Breast epithelium (tissue), 4 donors: Measurements from ENCODE around the gene RRP15. TPM values are rescaled to one million over a fixed set of nuclear protein-coding genes. Genes with fewer than 3 reads are reported as not detected.

Experiments used
- DNase-seq, 2 donors: peaks; one replicate each; pipeline ENCODE4 v3.0.0-alpha.2; 2019; ENCODE audit warnings: low spot score in 2 of 2
- H3K27ac ChIP-seq, 2 donors: fragments of 200-600 bp; sonication (generic) in 1 of 2; one replicate each; pipeline ENCODE4 v1.5.1; 2016 to 2019; ENCODE audit warnings: mild to moderate bottlenecking in 1 of 2
- H3K27me3 ChIP-seq, 2 donors: fragments of 200-600 bp; sonication (generic) in 1 of 2; one replicate each; pipeline versions ENCODE4 v1.5.1 to v1.6.0; 2017 to 2019; ENCODE audit warnings: control low read depth in 1 of 2, mild to moderate bottlenecking in 1 of 2
- H3K36me3 ChIP-seq: fragments of 200-600 bp; one replicate; pipeline ENCODE4 v1.5.1; 2019
- H3K4me1 ChIP-seq, 2 donors: fragments of 200-600 bp; sonication (generic); one replicate each; pipeline ENCODE4 v1.5.1; 2016 to 2019; ENCODE audit warnings: control low read depth in 1 of 2
- H3K4me3 ChIP-seq, 3 donors: fragments of 200-600 bp; sonication (generic); 1 replicate in 2 of 3; 2 replicates in 1 of 3; pipeline ENCODE4 v1.5.1; 2016 to 2019; ENCODE audit warnings: mild to moderate bottlenecking in 3 of 3, moderate library complexity in 2 of 3
- H3K9me3 ChIP-seq, 2 donors: fragments of 200-600 bp; sonication (generic) in 1 of 2; one replicate each; pipeline ENCODE4 v1.5.1; 2016 to 2019; ENCODE audit warnings: control low read depth in 1 of 2
- CTCF ChIP-seq, 3 donors: fragments of 450-650 bp; IDR thresholded peaks; one replicate each; pipeline ENCODE4 v1.5.1; 2016 to 2017; ENCODE audit warnings: antibody characterized with exemption in 3 of 3, mild to moderate bottlenecking in 3 of 3, moderate library complexity in 3 of 3
- POLR2A ChIP-seq: fragments of 450-650 bp; IDR thresholded peaks from one replicate; pipeline ENCODE4 v1.6.1; 2016; ENCODE audit warnings: antibody characterized with exemption, mild to moderate bottlenecking, moderate library complexity
- POLR2AphosphoS5 ChIP-seq, 3 donors: sonication (generic); formaldehyde crosslinking; IDR thresholded peaks; one replicate each; pipeline ENCODE4 v1.6.1; 2017; ENCODE audit warnings: antibody characterized with exemption in 3 of 3
- intact Hi-C: fragments of 100-400 bp; cut with DNase I; formaldehyde crosslinking; loops from one replicate; pipeline ENCODE4 v1.15.1; 2023; ENCODE audit warnings: low total_unique reads
- total RNA-seq, 3 donors: library from RNA; depleted of rRNA; stranded (reverse); fragments of >200 nt; gene quantifications; one replicate each; pipeline ENCODE4 v1.1.0, GENCODE V29; 2016

The RRP15 gene
- total RNA-seq, 3 donors from 2014 or later: 6.2 to 8.8 (median 7.8) TPM

- Histone ChIP-seq H3K4me1 (no peaks in the 10 kb centered on the region), H3K27me3 (no peaks in the 10 kb centered on the region), H3K27ac (no peak overlapping the region), H3K4me3 (no peak overlapping the region), H3K36me3 (no peaks in the 10 kb centered on the region), H3K9me3 (no peaks in the 10 kb centered on the region)
- intact Hi-C loops: no loop called here
- no peak for DNase-seq
- TF ChIP-seq CTCF (IDR thresholded peaks at IDR 0.05): no peak
- TF ChIP-seq POLR2A: no peak
- TF ChIP-seq POLR2AphosphoS5 (IDR thresholded peaks at IDR 0.05): no peak
Observed at GRCh38 chr1:218362418-218363076, 77.5 kb downstream of the RRP15 start.

- DNase-seq: no peak
- Histone ChIP-seq H3K27ac (no peak overlapping the region), H3K4me1 (no peaks in the 10 kb centered on the region), H3K9me3 (no peaks in the 10 kb centered on the region), H3K4me3 (no peak overlapping the region), H3K27me3 (no peaks in the 10 kb centered on the region), H3K36me3 (no peaks in the 10 kb centered on the region)
- intact Hi-C loops: no loop called here
- TF ChIP-seq POLR2A (no peak), POLR2AphosphoS5 (IDR thresholded peaks at IDR 0.05) (no peak), CTCF (IDR thresholded peaks at IDR 0.05) (no peak)
Observed at GRCh38 chr1:218363141-218363540, 78.0 kb downstream of the RRP15 start.

- Histone ChIP-seq H3K27me3 (no peaks in the 10 kb centered on the region), H3K4me1 (no peaks in the 10 kb centered on the region), H3K36me3 (no peaks in the 10 kb centered on the region), H3K9me3 (no peaks in the 10 kb centered on the region), H3K27ac (peak overlapping the region in 1 of 2 donors; percentile 16), H3K4me3 (no peak overlapping the region)
- TF ChIP-seq POLR2AphosphoS5 (IDR thresholded peaks at IDR 0.05) (no peak), POLR2A (no peak)
- DNase-seq: no peak
- intact Hi-C loops: no loop called here
Observed at GRCh38 chr1:218364028-218364710, 79.1 kb downstream of the RRP15 start.

- no peaks in the 10 kb centered on the region for H3K9me3 ChIP-seq
- intact Hi-C loops: no loop called here
- TF ChIP-seq CTCF (IDR thresholded peaks at IDR 0.05) (no peak), POLR2AphosphoS5 (IDR thresholded peaks at IDR 0.05) (peak in 1 of 3 donors; percentile 14)
- no peak for DNase-seq
- no peaks in the 10 kb centered on the region for H3K36me3 ChIP-seq
- no peak overlapping the region for H3K4me3 ChIP-seq
- H3K27me3 ChIP-seq: no peaks in the 10 kb centered on the region
- no peaks in the 10 kb centered on the region for H3K4me1 ChIP-seq
- peak overlapping the region in 1 of 2 donors; percentile 16 for H3K27ac ChIP-seq
Observed at GRCh38 chr1:218365226-218365999, 80.3 kb downstream of the RRP15 start.

GRCh38 chr1:218366322-218367052 lies 81.4 kb downstream of the RRP15 start:
- H3K36me3 ChIP-seq: no peaks in the 10 kb centered on the region
- H3K9me3 ChIP-seq: no peaks in the 10 kb centered on the region
- H3K4me1 ChIP-seq: no peaks in the 10 kb centered on the region
- H3K27ac ChIP-seq: no peak overlapping the region
- no peak overlapping the region for H3K4me3 ChIP-seq
- no peak for DNase-seq
- TF ChIP-seq POLR2AphosphoS5 (IDR thresholded peaks at IDR 0.05): no peak
- no peak for TF ChIP-seq POLR2A
- no peak for TF ChIP-seq CTCF (IDR thresholded peaks at IDR 0.05)
- H3K27me3 ChIP-seq: no peaks in the 10 kb centered on the region
- intact Hi-C loops: no loop called here
